ENCODE results near the gene ATP7A. TPM values are rescaled to one million over a fixed set of nuclear protein-coding genes. Genes with fewer than 3 reads are reported as not detected.

The ATP7A gene
- polyA plus RNA-seq, 1 donor from 2014 or later, result 6.2 TPM

DNA sequence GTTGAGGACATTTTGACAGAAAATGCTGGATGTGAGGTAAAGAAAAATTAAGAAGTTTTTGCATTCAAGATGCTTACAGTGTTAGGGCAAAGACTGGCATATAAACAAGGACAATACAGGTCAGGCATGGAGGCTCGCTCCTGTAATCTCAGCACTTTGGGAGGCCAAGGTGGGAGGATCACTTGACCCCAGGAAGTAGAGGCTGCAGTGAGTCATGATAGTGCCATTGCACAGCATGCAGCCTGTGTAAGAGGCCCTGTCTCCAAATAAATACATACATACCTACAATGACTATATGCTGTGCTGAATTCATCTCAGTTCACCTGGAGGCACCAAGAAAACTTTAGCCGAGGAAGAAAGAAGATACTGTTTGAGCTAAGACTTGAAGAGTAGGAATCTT is 17.6 kb upstream of the ATP7A start:
- H3K79me2 ChIP-seq (replicated peaks; ENCODE audit: insufficient read depth, low read length), result peaks cover 12% of the 10 kb centered on the region
- no peak overlapping the region for H3K9ac ChIP-seq (ENCODE audit: low read length)
- TF ChIP-seq, protein P1, sequence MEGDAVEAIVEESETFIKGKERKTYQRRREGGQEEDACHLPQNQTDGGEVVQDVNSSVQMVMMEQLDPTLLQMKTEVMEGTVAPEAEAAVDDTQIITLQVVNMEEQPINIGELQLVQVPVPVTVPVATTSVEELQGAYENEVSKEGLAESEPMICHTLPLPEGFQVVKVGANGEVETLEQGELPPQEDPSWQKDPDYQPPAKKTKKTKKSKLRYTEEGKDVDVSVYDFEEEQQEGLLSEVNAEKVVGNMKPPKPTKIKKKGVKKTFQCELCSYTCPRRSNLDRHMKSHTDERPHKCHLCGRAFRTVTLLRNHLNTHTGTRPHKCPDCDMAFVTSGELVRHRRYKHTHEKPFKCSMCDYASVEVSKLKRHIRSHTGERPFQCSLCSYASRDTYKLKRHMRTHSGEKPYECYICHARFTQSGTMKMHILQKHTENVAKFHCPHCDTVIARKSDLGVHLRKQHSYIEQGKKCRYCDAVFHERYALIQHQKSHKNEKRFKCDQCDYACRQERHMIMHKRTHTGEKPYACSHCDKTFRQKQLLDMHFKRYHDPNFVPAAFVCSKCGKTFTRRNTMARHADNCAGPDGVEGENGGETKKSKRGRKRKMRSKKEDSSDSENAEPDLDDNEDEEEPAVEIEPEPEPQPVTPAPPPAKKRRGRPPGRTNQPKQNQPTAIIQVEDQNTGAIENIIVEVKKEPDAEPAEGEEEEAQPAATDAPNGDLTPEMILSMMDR (IDR thresholded peaks at IDR 0.05; ENCODE audit: poor library complexity, severe bottlenecking), result no peak
- no peak for TF ChIP-seq EZH2 (IDR thresholded peaks at IDR 0.05; ENCODE audit: borderline replicate concordance, insufficient read depth, low read length, poor library complexity, severe bottlenecking)
- TF ChIP-seq RAD21 (conservative IDR thresholded peaks at IDR 0.05), result no peak
- TF ChIP-seq MXI1 (conservative IDR thresholded peaks at IDR 0.05; ENCODE audit: poor library complexity, severe bottlenecking), result no peak
- TF ChIP-seq POLR2AphosphoS5 (IDR thresholded peaks at IDR 0.05), result no peak
- TF ChIP-seq SMC3 (conservative IDR thresholded peaks at IDR 0.05; ENCODE audit: poor library complexity), result no peak
- TF ChIP-seq TAF1 (IDR thresholded peaks at IDR 0.05; ENCODE audit: low read depth), result no peak
- TF ChIP-seq EP300 (conservative IDR thresholded peaks at IDR 0.05; ENCODE audit: poor library complexity, severe bottlenecking), result no peak
- TF ChIP-seq, protein P2, sequence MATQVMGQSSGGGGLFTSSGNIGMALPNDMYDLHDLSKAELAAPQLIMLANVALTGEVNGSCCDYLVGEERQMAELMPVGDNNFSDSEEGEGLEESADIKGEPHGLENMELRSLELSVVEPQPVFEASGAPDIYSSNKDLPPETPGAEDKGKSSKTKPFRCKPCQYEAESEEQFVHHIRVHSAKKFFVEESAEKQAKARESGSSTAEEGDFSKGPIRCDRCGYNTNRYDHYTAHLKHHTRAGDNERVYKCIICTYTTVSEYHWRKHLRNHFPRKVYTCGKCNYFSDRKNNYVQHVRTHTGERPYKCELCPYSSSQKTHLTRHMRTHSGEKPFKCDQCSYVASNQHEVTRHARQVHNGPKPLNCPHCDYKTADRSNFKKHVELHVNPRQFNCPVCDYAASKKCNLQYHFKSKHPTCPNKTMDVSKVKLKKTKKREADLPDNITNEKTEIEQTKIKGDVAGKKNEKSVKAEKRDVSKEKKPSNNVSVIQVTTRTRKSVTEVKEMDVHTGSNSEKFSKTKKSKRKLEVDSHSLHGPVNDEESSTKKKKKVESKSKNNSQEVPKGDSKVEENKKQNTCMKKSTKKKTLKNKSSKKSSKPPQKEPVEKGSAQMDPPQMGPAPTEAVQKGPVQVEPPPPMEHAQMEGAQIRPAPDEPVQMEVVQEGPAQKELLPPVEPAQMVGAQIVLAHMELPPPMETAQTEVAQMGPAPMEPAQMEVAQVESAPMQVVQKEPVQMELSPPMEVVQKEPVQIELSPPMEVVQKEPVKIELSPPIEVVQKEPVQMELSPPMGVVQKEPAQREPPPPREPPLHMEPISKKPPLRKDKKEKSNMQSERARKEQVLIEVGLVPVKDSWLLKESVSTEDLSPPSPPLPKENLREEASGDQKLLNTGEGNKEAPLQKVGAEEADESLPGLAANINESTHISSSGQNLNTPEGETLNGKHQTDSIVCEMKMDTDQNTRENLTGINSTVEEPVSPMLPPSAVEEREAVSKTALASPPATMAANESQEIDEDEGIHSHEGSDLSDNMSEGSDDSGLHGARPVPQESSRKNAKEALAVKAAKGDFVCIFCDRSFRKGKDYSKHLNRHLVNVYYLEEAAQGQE (IDR thresholded peaks at IDR 0.05; ENCODE audit: borderline replicate concordance), result no peak
- H2AFZ ChIP-seq (ENCODE audit: low read depth, low read length), result no peak overlapping the region
- no peaks in the 10 kb centered on the region for H3K27me3 ChIP-seq (ENCODE audit: insufficient read depth, low read depth, low read length)
- H4K20me1 ChIP-seq (ENCODE audit: insufficient read depth), result no peaks in the 10 kb centered on the region
- H3K9me3 ChIP-seq (ENCODE audit: low read length), result no peaks in the 10 kb centered on the region
- no peak overlapping the region for H3K27ac ChIP-seq (ENCODE audit: low read length)
- no peak overlapping the region for H3K4me3 ChIP-seq (ENCODE audit: low read length)
- no peaks in the 10 kb centered on the region for H3K36me3 ChIP-seq (ENCODE audit: insufficient read depth, low read length)
- H3F3A ChIP-seq (ENCODE audit: insufficient read depth, low read length, poor library complexity, severe bottlenecking), result no peaks in the 10 kb centered on the region
- no peaks in the 10 kb centered on the region for H3K9me2 ChIP-seq (ENCODE audit: insufficient read depth, low read length)
- no peak overlapping the region for H3K4me2 ChIP-seq (ENCODE audit: low read length)

DNA sequence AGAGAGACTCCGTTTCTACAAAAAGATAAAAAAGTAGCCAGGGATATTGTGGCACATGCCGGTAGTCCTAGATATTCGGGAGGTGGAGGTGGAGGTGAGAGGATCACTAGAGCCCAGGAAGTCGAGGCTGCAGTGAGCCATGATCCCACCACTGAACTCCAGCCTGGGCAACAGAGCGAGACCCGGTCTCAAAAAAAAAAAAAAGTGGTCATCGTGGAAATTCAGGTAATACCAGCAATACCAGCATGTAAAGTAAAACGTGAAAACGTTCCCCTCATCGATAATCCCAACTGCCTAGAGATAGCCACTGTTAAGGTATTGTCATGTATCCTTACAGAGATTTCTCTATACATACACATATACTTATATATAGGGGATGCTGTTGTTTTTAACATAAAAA is 16.8 kb upstream of the ATP7A start:
- Histone ChIP-seq H3F3A (ENCODE audit: insufficient read depth, low read length, poor library complexity, severe bottlenecking) (no peaks in the 10 kb centered on the region), H3K27ac (ENCODE audit: low read length) (no peak overlapping the region), H3K4me2 (ENCODE audit: low read length) (no peak overlapping the region), H3K27me3 (ENCODE audit: insufficient read depth, low read depth, low read length) (no peaks in the 10 kb centered on the region), H3K4me3 (ENCODE audit: low read length) (peak overlapping the region; percentile 79), H3K9me2 (ENCODE audit: insufficient read depth, low read length) (no peaks in the 10 kb centered on the region), H3K36me3 (ENCODE audit: insufficient read depth, low read length) (no peaks in the 10 kb centered on the region), H3K9ac (ENCODE audit: low read length) (no peak overlapping the region), H3K79me2 (replicated peaks; ENCODE audit: insufficient read depth, low read length) (peaks cover 12% of the 10 kb centered on the region), H3K9me3 (ENCODE audit: low read length) (no peaks in the 10 kb centered on the region), H4K20me1 (ENCODE audit: insufficient read depth) (no peaks in the 10 kb centered on the region), H2AFZ (ENCODE audit: low read depth, low read length) (no peak overlapping the region)
- TF ChIP-seq MXI1 (conservative IDR thresholded peaks at IDR 0.05; ENCODE audit: poor library complexity, severe bottlenecking), result no peak
- TF ChIP-seq POLR2AphosphoS5 (IDR thresholded peaks at IDR 0.05), result no peak
- TF ChIP-seq, protein P1 (IDR thresholded peaks at IDR 0.05; ENCODE audit: poor library complexity, severe bottlenecking), result no peak
- no peak for TF ChIP-seq RAD21 (conservative IDR thresholded peaks at IDR 0.05)
- no peak for TF ChIP-seq EZH2 (IDR thresholded peaks at IDR 0.05; ENCODE audit: borderline replicate concordance, insufficient read depth, low read length, poor library complexity, severe bottlenecking)
- TF ChIP-seq, protein P2 (IDR thresholded peaks at IDR 0.05; ENCODE audit: borderline replicate concordance), result no peak
- TF ChIP-seq SMC3 (conservative IDR thresholded peaks at IDR 0.05; ENCODE audit: poor library complexity), result no peak
- no peak for TF ChIP-seq EP300 (conservative IDR thresholded peaks at IDR 0.05; ENCODE audit: poor library complexity, severe bottlenecking)
- TF ChIP-seq TAF1 (IDR thresholded peaks at IDR 0.05; ENCODE audit: low read depth), result no peak

Data from neural cell (in vitro differentiated cells).